GM19240 (cell line): ENCODE results near the gene BAG2.

Source experiments
- DNase-seq: peaks from one replicate; pipeline ENCODE4 v3.0.0; 2011; ENCODE audit warnings: low spot score; ENCODE audit not compliant: insufficient read length

Gene BAG2

DNA sequence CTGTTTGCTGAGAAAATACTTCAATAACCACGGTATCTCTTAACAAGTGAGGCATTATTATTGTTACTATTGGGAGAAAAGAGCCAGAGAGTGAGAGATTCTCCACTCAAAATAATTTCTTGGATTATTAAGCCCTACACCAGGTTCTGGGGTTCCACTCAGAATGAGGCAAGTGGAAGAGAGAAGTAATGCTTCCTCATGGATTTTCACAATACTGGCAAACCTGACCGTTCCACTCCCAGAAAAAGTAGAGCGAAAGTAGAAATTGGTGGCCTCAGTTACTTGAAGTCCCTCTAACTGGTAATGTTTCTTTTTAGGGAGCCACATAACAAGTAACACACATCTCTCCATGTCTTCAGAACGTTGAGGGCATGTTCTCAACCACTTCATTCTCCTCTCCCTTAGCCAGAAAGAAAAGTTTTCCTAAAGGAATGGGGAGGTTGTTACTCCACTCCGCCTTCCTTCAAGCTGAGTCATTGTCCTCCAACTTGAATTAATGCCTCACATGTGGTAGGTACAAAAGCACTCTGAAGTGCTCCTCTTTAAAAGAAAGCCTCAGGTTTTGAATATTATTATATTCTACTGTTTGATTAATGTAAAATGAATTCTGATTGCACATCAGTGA, 1.9 kb downstream of the BAG2 start:
- no peak for DNase-seq

DNA sequence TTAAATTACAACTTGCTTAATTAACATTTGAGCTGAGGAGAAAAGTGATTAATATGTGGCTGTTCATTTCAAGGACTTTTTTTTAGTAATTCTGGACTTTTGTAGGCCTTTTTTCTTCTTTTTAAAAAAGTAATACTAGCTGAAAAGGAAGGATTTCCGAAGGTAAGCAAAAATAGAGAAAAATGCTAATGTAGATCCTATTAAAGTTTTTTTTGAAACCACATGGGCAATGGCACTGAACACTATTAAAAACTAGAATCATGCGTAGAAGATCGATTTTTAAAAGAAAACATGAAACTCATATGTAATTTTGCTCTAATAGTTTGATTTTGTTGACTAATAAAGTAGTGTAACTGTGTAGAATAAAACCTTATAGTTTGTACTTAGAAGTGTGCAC, 2.4 kb downstream of the BAG2 start:
- no peak for DNase-seq

DNA sequence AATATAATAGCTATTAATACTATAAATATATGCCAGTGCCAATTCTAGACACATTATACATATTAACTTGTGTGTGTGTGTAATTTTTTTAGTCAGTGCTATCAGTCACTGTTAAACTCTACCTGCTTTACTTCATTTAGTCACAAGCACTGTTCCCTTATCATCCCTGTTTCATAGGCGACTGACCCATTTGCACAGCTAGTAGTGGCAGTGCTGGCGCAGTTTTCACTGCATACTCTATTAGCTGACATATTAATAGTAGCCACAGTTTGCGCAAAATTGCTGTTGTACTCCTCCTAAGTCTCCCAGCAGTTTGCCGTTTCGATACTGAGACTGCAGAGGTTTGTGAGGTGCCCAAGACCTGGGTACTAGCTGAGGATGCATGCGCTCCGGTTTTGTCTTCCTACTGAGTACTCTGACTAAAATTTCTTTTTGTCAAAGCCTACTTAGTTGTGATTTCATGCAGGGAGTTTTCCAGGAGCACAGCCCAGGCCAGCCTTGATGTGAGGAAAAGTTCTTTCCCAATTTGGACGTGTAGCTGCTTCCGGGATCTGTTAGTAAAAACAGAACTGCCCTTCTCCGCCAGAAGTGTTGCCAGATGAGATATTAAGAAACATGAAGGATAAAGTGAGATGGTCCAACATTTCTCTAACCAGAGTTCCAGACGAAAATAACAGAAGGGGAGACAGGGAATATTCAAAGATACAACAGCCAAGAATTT, 5.6 kb downstream of the BAG2 start:
- no peak for DNase-seq

DNA sequence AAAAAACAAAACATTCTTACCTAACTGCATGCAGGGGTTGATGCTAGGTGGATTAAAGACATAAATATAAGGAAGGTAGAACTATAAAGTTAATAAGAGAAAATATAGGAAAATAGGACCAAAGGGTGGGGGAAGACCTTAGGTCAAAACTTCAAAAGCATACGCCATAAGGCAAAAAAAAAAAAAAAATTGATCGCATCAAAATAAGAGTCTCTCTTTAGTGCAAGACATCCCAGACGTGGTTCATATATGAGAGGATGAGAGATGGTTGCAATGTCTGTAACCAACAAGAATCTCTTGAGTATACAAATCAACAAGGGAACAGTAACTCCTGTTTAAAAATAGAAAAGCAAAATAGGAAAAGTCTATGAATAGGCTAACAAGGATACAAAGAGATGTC, 8.5 kb downstream of the BAG2 start:
- no peak for DNase-seq

DNA sequence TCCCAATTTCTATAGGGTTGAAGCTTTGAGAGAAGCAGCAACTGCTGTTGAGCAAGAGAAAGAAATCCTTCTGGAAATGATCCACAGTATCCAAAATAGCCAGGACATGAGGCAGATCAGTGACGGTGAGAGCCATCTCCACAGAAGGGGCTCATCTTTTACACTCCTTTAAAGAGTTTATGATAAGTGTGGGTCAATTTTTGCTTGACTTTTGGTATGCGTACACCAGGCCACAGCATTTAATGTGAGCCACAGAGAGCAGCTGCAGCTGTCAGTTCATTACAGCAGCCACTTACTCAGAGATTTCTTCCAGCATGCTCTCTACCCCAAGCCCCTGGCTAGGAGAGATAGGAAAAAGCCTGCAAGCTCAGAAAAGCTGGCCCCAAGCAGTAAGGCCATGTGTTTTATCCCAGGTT, 9.9 kb downstream of the BAG2 start:
- DNase-seq = no peak

DNA sequence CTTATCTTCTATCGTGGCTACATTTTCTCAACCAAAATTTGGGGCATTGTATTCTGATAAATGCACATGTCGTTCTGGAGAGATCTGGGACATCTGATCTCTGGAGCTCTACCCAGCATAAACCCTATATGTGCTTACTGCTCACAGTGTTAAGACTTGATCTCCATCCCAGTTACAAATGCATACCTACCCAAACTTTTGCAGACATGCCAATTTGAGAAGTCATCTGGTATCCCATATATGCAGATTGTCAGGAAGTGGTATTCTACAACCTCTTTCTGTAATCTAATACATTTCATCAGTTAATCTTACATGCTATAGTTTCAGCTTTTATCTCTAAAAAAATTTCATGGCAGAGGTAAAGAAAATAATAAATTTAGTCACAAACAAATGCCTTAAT, 11.2 kb downstream of the BAG2 start:
- DNase-seq = no peak

DNA sequence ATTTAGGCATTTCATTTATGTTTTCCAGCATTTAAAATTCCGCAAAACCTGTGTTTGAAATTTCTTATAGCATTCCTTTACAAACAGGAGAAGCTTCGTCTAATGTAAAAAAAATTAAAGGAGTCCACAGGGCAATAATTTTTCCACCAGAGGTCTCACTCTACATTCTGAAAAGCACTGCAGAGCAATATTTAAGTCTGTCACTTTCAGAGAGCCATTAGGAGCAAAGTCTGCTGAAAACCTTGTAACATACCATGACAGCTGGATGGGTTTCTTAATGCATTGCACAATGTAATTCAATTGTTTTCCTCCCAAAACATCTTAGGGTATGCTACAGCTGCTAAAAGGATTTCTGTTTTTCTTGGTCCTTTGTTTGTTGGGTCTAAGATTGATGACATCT, 18.0 kb downstream of the BAG2 start:
- DNase-seq = no peak

DNA sequence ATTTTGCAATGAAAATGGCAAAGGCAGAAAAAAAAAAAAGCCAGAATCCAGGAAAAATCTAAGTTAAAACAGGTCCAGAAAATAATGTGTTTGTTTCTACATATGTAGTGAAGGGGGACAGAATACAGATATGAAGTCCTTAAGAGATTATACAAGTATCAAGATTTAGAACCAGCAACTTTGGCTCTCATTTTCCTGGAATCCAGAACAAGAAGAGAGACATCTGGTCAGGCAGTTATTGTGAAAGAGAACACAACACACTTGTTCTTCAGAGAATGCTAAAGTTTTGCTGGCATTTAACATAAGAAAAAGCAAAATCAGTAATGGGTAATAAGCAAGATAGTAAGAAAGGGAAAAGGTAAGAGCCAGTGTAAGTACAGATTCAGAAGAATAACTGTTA, 21.1 kb downstream of the BAG2 start:
- no peak for DNase-seq

DNA sequence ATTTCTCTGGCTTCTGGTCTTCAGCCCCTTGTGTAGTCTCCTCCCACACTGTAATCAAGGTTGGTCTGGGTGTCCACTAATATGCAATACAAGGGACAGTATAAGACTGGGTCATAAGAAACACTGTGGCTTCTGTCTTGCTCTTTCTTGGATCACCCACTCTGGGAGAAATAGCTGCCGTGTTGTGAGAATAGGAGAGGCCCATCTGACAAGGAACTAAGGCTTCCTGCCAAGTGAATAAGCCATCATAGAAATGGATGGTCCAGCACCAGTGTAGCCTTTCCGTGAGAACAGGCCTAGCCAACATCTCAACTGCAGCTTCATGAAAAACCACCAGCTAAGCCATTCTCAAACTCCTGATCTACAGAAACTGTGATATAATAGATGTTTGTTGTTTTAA, 23.3 kb downstream of the BAG2 start:
- DNase-seq = no peak

DNA sequence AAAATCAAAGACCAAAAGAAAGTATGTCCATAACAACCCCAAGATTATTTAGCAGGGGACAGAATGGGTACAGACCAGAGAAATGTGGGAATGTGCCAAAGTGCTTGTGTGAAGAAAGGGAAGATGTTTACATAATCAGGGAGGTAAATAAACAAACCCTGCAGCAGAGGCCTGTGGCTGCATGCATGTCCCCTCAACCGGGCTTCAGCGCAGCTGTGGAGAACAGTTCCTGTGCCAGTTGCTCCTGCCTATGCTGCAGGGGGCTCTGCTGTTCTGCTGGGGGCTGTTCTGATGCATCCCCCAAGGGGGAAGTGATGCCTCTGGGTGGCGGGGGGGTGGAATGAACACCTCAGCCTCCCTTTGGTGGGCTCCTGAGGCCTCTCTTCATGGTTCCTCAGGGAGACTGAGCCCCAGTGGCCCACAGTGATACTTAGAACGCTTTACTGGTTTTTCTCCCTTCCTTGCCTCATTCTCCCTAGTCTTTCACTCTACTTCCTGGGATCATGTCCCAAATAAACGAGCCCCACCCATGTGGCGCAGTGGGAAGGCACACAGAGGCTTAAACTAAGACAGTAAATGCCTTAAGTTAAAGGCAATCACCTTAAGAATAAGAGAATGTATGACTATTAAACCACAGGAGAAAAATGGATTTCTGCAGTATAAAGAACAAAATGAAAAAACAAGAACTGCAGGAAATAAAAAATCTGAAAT, 27.0 kb downstream of the BAG2 start:
- DNase-seq = no peak

DNA sequence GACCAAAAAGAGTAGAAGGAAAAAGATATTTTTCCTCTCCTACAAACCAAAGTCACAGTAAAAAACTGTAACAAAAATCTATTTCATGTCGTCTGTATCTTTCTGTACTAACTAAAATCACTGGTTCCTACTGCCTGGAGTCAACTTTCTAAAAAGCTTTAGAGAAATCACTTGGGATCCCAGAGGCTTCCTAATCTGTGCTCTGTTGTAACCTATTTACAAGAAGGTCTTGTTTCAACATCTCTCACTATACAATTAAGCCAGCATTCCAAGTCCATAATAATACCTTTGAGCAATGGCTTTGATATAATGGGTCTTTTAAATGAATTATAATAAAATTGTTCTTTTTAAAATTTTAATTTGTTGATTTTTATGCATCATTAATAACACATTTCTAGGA, 29.6 kb downstream of the BAG2 start:
- no peak for DNase-seq

DNA sequence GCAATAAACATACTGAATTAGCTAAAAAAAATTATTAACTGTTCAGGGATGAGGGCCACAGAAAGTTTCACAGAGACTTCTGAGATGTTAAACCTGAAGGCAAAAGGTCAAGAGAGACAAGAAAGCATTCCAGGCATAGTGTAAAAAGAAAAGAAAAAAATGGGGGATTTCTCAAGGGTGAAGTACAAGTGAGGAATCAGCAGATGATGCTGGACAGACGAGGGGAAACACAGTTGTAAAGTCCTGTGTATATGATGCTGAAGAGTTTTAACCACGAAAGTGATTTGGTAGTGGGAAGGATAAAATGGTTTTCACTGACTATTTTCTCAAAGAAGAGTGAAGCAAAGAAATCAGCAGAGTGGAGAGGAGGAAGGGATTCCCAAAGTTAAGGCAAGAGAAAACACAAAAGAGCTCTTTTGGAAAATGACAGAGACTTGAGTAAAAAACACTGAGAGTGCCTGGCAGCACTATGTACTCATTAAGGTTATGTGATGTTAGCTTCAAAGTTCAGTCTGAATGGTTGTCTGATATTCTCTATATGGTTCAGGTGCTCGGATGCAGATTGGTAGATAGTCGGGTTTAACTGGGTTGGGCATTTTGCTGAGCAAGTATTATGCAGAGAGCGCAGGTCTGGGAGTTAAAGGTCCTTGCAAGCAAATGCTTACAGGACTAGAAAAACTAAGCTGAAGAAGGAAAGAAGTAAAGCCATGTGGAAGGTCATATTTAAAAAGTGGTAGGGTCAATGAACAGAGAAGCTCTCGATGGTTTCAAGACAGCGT, 33.6 kb downstream of the BAG2 start:
- DNase-seq = no peak

DNA sequence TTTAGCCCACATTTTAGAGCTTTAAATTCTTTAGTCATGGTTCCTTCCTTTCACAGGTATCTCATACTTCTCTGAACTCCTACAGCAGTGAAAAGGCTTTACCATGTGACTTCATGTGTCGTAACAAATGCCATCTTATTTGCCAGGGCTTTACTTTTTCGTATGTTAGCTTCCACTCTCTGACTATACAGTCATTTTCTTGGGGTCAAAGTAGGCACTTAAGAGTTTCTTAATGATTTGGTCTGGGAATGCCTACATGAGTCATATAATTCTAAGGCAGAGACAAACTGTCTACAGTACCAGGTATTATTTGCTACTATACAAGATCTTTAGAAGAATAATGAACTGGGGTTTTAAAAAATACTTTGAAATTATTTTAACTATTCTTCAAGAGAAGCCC, 35.0 kb downstream of the BAG2 start:
- no peak for DNase-seq

DNA sequence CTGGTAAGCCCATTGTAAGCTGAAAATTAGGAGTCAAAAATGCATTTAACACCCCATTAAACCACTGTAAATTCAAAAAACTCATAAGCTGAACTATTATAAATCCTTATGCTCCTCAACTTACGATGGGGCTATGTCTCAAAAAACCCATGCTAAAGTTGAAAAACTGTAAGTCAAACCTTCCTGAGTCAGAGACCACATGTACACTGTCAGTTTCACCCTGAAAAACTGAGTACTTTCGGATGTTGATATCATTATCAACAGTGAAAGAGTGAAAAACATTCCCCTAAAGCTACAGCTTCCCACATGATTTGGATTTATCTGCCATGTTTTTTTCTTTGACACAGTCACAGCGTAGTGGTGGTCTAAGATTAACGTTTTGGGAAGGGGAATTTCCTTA, 35.7 kb downstream of the BAG2 start:
- no peak for DNase-seq

DNA sequence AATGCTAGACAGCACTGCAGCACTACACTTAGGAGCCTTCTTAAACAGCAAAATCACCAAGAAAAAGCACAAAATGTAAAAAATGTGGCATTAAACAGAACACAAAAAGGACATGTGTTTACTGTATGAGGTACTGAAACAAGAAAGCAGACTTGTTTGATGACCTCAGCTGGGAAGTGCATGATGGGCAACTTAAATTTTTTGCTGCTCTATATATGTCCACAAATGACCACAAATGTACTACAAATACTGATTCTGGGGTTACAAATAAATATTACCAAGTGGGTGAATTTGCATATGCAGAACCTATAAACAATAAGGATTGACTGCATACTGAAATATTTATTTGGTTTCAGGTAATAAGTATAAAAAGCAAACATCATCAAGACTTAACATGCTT, 36.9 kb downstream of the BAG2 start:
- no peak for DNase-seq

DNA sequence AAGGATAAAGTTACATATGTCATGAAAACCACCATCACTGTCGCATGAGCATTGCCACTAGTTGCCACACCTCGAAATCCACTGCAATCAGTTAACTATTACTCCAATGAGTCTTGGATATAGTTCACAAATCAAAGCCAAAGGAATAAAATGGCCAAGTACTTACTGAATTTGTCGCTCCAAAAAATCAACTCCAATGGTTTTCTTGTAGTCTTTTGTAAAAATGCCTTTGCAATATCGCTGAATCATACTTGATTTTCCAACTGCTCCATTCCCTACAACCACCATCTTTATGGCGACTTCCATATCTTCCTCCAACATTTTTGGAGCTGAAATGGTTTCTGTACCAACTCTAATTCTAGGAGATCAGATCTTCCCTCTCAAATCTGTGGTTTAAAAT, 37.9 kb downstream of the BAG2 start:
- no peak for DNase-seq

DNA sequence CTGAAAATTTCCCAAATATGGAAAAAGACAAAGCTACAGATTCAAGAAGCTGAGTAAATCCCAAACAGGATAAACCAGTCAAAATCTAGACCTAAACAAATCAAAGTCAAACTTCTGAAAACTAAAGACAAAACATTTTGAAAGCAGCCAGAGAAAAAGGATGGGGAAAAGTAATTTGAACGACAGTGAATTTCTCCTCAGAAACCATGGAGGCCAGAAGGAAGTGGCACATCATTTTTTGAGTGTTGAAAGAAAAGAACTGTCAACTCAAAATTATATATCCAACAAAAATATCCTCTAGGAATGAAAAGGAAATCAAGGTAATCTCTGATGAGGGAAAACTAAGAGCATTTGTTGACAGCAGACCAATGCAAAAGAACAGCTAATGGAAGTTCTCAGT, 43.1 kb downstream of the BAG2 start:
- DNase-seq = no peak

DNA sequence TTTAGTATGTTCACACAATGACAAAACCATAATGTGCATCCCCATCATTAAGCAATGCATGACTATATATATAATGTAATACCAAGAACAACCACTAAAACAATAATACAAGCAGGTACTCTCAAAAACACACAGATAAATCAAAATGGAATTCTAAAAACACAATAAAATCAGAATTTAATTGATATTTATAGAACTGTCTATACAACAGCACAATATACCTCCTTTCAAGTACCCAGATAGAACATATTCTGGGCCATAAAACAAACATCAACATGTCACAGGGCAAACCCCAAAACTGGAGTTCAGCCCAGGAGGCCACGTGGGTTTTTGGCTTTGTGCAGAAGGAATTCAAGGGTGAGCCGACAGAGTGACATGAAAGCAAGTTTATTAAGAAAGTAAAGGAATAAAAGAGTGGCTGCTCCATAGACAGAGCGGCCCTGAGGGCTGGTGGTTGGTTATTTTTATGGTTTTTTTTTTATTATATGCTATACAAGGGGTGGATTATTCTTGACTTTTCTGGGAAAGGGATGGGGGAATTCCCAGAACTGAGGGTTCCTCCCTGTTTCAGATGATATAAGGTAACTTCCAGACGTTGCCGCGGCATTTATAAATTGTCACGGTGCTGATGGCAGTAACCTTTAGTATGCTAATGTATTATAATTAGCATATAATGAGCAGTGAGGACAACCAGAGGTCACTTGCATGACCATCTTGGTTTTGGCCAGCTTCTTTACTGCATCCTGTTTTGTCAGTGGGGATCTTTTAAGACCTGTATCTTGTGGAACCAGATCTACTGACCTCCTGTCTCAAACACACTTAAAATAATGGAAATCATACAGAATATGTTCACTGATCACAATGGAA, 44.3 kb downstream of the BAG2 start:
- DNase-seq = no peak

DNA sequence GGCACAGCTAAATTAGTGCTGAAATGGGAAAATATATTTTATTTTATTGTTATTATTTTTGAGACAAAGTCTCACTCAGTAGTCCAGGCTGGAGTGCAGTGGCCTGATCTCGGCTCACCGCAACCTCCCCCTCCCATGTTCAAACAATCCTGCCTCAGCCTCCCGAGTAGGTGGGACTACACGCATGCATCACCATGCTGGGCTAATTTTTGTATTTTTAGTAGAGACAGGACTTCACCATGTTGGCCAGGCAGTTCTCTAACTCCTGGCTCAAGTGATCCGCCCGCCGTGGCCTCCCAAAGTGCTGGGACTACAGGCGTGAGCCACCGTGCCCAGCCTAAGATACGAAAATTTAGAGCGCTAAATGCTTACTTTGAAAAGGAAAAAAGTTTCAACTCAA, 45.1 kb downstream of the BAG2 start:
- no peak for DNase-seq

DNA sequence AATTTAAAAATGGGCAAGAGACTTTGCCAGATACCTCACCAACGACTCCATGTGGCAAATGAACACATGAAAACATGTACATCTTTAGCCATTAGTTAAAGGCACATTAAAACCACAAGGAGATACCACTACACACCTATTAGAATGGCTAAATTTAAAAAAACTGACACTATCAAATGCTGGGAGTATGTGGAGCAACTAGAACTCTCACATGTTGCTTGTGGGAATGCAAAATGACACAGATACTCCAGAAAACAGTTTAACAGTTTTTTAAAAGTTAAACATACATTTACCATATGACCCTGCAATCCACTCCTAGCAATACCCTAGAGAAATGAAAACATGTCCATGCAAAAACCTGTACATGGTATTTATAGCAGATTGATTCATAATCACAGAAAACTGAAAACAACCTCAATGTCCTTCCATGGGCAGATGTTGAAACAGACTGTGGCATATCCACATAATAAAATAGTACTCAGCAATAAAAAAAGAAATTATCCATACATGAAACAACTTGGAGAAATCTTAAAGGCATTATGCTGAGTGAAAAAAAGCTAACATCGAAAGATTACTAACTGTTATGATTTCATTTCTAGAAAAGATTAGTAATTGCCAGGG, 48.1 kb downstream of the BAG2 start:
- no peak for DNase-seq
